Ecto neural progenitor cell (in vitro differentiated cells): Measurements from ENCODE around the gene MYZAP.

Experiments used
- DNase-seq: peaks from one replicate; pipeline ENCODE4 v3.0.0-alpha.2; 2018; ENCODE audit warnings: low spot score

MYZAP gene

DNA sequence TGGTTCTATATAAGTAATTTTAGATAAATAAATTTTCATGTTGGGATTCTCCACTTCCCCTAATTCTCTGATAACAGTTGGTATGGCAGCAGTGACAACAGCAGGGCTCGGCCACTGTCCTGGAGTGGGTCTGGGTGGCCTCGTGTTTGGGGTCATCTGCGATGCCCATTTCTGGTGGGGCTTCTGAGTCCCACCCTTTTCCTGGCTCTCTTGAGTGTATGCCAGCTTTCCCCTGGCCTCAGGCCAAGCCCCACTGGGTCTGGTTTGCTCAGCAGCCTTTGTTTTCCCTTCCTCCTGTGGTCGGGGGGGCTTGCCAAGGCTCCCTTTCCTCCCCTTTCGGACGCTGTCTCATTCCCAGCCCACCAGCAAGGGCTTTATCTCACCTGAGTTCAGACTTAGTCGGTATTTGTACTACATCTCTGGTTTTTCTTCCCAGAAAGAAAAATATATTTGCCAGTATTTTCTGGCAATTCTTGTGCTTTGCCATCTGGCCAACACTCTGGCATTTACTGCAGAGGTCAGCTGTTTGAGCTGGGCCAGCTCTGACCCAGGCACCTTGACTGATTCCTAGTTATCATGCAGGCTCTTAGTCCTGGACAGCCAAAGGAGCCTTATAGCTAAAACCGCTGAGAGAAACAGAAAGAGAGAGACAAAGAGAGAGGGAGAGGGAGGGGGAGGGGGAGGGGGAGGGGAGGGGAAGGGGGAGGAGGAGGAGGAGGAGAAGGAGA lies 35.2 kb downstream of the MYZAP start:
- no peak for DNase-seq

DNA sequence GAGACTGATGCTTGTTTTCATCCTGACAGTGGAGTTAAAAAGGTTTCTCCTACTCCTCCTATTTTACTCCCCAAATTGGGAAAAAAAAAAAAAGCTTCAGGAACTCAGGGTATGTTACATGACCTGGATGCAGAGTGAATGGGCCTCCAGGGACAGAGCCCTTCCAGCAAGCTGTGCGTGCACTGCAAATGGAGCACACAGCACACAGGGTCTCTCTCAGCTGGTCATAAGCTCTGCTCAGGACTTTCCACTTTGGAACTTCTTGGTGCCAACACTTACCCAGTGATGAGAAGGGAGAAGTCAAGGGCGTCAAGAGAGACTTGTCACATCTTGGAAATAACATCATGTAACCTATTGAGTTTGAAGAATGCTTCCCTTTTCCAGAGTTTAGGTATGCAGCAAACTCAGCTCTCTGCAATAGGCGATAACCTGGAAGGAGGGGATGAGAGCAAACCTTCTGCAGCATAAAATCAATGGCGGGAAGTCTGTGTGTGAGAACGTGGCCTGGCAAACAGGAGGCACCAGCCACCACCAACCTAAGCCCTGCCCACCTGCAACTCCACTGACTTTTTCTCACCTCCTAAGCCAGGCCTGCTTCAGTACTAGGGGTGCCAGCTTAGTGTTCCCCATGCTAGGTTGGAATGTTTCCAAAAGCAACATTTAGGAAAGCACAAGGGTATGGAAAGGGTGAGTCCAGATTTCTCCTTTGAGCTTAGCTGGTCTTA lies 39.8 kb downstream of the MYZAP start:
- DNase-seq = no peak

DNA sequence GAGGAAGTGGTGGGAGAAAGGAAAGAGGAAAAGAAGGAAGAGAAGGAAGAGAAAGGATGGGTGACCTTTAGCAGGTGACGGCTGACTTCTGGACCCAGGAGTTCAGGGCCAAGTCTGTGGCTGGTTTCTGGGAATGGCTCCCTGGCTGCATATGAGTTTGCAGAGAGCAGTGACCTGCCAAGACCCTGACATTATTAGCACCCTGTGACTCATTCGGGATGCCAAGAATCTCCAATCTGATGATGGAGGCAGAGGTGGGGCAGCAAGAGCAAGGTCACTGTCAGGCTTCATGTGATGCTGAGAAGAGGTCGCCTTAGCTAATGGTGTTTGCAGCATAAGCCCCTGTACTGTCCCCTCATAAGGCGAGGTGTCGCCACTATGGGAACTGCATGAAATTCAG lies 42.6 kb downstream of the MYZAP start:
- no peak for DNase-seq

DNA sequence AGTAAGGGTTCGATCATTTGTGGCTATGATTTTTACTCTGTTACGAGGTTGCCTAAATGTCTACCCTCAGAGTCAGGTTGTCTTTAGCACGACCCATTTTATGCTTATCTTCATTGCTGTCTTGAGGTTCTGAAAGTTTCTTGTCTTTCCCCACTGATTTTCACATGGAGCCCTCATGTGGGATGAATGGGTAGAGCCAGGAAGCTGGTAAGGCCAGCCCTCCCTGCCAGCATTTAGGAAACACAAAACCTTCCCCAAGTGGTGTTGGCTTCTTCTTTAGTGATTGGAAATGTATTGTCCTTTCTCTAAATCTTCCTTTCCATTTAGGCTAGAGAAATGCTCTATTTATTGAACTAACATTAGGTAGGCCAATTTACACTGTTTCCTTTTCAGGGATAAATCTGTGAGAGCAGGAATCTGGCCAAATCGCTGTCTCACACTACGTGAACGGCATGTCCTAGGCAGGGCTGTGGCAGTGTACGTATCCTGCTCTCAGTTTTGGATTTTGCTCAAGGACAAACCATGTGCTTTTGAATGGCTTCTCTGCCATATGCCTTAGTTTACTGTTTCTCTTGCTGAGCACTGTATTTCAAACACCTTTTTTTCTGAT lies 43.7 kb downstream of the MYZAP start:
- no peak for DNase-seq

DNA sequence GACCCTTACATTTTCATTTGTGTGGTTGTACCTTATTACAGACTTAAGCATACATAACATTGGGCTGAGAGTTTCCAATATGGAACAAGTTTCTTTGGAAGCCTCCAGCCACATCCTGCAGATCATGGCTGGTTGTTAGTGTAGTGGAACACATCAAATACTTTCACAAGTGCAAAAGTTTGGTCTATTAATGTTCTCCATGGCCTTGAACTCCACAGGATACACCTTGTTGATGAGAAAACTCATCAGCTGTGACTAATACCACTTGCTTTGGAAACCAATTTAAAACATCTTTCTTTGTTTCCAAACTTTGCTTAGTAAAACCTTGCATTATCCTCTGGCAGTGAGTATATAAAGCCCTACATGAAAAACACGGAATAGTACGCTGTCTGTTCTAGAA lies 46.1 kb downstream of the MYZAP start:
- DNase-seq = no peak

DNA sequence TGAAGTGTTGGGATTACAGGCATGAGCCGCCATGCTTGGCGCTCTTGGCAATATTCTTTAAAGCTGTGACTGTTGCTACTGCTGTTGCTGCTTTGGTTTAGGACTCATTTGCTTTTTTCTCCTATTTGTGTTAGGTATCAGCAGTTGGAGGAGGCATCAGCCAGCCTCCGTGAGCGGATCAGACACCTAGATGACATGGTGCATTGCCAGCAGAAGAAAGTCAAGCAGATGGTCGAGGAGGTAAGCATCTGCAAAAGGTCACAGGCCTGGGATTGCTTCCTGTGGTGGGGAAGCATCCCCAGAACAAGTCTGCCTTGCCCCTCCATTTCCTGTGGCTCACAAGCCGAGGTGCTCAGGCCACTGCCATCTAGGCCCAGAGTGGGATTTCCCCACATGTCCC lies 47.6 kb downstream of the MYZAP start:
- DNase-seq = no peak

DNA sequence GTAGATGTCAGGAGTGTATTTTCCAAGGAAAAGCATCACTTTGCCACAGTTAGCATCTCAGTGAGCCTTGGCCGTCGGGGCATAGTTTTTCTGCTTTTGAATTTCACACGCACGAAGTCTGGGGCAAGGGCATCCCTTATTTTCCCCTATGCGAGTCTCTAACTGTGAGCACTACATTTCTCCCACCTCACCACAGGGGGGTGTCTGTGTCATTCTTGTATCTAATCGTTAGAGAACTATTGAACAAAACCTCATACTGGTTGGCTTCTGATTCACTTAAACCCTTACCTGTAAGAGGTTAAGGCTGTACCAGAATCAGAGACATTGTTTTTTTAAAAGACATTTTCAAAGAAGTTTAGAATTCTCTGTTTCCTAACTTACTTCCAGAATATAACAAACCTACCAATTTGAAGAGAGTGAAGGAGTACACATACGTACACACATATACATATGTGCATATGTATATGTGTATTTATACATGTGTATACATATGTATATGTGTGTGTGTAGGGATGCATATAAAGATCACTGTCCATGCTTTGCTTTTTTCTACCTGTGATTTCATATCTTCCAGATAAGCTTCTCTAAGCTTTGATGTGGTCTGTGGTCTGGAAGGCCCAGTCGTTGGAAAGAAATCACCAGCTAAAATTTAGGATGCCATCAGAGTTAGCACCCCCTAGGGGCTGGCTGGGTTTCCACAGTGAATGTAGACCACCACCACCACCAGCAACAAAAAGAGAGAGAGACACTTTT lies 49.4 kb downstream of the MYZAP start:
- no peak for DNase-seq

DNA sequence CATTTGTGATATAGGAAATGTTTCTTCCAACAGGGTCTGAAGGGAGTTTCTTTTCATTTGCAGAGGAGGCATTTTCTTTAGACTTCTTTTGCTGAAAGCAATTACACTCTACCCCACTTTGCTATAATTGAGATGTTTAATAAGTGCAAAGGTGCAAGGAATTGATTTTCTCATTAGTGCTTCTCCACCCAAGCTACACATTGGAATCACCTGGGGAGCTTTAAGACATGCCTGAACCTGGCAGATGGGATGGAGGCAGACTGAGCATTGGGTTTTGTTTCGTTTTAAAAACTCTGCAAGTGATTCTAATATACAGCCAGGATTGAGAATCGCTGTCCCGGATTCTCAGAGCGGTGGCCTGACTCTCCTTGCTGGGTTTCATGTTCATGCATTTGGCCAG lies 52.1 kb downstream of the MYZAP start:
- DNase-seq = no peak

DNA sequence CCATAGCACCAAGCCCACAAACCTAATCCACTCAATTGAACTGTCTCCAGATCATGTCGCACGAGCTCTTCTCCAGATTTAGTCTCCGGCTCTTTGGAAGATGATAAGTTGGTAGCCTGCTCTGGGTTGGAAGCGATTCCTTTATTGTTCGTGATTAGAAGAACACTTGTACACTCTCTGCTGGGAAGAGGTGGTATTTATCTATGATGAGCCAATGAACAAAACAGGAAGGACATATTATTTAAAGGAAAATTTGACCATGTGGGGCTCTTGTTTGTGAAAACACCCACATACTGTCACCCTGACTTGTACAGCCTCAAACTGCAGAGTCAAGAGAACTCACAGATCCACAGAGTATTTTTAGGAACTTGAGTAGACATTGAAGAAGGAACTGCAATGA lies 54.4 kb downstream of the MYZAP start:
- DNase-seq = no peak

DNA sequence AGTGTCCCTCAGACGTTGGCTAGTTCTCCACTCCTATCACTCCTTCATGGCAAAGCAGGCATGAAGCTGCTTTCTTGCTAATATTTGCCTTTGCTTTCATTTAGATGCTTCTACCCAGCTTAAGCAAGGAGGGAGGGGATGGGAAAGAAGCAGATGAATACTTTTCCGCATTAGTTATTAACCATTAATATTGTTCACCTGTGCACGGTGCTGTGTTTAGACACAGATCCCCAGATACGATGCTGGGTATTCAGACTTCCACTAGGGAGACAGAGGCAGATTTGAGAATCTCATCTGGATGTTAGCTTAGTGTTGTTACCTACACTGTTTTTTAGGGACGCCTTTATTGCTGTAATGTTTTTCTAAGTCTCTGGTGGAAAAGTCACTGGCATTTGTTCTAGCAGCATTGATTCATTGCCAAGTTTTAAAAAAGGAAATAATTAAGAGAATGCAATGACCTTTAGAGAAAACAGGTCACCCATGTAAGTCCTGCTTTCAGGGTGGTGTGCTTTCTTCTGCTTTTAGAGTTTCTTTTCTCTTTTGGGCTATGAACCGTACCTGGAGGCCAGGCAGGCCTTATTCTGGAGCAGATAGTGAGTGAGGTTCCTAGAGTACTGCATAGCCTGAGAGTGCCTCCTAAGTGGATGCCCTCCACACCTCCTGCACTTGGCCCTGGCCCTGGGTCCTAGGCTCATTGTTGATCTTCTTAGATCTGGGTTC lies 55.5 kb downstream of the MYZAP start:
- DNase-seq = no peak

DNA sequence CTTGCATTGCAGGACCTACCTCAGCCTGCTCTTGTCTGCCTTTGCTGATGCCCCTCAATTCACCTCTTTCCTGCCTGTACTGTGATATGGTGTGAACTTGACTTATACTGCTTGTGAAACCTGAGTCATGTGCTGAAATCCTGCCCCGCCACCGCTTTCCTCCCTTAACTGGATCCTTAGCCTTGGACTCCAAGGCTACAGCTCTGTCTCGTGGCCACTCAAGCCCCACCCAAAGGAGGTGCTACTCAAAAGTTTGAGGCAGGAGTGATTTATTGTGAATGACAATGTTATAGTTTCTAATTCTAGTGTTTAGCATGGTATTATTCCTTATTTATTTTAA lies 56.1 kb downstream of the MYZAP start:
- no peak for DNase-seq

DNA sequence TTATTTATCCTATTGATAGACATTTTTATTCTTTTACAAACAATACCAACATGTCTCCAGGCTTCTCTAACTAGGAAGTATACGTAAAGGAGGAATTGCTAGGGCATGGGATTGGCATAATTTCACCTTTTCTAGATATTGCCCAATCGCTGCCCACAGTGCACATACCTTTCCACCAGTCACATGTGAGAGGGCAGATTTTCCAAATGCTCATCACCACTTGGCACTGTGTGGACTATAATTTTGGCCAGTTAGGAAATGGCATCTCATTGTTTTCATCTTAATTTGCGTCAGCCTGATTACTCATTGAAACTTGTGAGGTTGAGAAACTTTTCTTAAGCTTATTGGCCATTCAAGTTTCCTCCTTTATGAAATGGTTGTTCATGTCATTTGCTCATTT lies 57.4 kb downstream of the MYZAP start:
- DNase-seq = no peak

DNA sequence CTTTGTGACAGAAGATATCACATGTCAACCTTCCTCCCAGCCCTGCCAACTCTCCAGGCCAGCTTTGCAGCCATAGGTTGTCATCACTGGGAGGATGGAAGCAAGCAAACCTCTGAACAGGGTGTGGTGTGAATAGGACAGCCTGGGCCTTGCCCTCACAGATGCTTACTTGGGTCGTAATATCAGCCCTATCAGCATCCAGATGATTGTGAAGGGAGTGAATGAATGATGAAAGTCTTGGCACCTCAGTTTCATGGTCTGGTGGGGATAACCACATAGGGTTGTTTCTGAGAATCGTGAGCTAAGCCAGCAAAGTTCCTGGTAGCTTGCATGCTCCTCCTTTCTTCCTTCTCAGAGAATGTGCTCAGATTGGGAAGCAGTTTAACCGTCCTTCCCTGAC lies 59.7 kb downstream of the MYZAP start:
- no peak for DNase-seq

DNA sequence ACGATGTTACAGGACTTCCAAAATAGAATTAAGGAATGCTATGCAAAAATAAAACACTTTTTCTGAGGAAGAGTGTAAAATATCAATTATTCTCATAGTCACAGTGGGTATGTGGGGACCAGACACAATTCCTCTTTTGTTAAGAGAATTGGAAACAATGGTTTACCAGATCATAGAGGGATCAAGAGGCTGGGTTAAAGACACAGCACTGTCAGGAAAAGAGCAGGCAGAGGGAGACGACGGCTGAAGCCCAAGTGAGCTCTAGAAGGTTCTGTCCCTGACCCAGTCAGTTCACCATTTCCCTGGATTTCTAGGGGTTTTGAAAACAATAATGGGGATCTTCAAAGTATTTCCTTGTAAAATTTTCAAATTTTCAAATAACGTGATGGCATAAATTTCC lies 60.8 kb downstream of the MYZAP start:
- no peak for DNase-seq

DNA sequence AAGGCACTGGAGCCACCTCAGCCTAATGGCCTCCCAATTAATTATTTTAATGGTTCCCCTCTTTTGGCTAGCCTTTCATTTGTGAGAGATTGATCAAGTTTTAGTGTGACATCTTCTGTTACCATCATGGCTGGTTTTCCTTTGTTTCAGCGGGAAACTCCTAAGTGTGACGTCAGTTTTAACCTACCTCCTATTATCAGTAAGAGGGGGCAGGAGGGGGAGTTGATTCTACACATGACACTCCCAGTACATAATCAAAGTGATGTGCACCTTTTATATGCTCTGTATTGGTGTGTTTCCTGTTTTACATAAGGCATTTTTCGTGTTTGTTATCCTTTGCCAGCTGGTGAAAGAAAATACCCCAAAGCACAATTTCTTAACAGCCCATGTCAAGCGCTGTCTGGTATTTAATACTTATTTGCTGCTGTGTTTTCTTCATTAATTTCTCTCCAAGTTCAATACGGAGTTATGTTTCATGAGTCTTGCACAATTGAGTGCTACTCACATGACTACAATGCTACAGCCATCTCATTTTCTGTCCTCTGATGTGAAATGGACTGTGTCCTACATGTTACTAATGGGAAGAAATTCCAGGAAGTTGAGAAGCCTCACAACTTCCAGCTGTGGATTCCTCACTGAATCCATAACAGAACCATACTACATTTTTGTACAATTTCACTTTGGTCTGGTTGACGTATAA lies 62.6 kb downstream of the MYZAP start:
- no peak for DNase-seq

DNA sequence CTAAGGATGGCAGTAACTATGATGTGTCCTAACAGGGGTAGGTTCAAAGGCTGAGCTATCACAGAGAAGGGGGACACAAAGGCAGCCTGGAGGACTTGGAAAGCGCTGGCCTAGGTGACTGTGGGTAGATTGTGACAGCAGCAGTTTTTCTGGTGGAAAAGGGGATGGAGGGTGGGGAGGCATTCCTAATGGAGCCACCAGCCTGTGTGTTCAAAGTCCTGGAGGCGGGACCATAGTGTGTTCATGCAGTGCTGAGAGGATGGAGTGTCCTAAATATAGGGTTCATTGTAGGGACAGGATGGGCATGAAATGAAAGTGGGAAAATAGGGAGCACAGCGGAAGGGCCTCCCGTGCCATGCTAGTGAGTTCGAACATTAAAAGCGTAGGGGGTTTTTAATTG lies 63.3 kb downstream of the MYZAP start:
- DNase-seq = no peak

DNA sequence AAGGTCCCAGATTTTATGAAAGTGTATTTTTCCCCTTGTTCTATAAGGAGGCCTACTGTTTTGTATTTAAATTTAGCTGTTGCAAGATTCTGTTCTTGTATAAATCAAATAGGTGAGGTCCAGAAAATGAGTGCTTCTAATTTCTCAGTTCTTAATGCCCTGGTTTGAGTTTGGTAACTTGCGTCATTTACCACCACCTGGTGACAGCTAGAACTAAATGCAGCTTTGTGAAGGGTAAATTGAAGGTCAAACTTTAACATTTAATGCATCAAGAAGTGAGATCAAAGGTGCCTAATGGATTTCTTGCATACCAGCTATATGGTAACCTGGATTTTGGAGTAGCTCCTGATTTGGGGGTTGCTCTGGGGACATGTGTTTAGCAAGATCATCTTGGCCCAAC lies 64.1 kb downstream of the MYZAP start:
- DNase-seq = no peak

DNA sequence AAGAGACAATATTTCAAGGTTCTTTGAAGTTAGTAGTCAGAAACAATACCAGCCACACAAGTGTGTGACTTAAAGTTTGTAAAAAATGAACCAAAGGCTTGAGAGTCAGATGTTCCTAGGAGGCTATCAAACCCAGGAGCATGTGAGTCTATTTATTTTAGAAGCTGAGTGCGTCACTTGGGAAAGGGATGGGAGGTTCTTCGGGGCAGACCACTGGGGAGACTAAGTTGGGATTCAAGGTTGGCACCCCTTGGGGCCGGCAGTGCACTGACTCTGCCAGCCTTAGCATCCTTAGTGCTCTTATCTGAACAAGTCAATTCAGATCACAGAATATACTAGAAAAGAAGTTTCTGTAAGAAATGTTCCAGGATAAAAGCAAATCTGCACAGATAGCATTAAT lies 64.7 kb downstream of the MYZAP start:
- DNase-seq = no peak

DNA sequence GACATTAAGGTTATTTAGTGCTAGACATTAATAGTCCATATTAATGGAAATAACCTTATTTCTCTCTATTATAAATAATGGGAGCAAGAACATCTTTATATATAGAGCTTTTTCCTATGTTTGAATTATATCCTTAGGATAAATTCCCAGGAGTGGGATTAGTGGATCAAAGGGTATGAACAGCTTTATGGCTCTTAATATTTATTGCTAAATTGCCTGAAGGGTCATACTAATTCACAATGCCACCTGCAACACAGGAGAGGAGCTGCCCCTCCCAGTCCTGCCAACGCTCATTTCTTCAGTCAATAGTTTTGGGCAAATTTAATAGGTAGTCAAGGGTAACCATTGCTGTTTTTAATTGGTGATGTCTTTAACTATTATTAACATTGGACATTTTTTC lies 65.9 kb downstream of the MYZAP start:
- no peak for DNase-seq

DNA sequence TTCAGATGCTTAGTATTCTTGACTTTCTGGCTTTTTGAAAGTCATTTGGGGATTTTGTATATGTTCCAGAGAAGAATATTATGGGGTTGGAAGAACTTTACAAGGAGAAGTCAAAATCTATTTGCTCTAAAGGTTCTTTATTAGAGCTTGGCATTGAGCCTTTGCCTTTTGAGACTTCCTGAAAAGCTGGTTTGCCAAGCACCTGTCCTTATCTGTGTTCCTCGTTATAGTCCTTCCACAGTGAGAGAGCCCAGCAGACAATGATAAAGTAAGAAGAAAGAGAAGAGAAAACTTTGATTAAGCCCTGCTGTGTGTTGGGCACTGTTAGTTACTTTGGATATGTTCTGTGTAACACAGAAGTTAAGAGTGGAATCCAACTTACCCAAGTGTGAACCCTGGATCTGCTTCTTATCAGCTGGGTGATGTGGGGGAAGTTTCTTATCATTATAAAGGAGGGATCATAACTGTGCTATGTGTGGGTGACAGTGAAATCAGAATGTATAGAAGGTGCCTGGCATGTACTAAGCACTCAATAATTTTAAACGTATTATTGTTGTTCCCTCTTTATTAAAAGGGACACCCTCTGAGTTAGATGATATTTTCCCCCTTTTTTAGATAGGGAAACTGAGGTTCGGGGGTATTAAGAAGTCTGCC lies 70.5 kb downstream of the MYZAP start:
- DNase-seq = no peak

DNA sequence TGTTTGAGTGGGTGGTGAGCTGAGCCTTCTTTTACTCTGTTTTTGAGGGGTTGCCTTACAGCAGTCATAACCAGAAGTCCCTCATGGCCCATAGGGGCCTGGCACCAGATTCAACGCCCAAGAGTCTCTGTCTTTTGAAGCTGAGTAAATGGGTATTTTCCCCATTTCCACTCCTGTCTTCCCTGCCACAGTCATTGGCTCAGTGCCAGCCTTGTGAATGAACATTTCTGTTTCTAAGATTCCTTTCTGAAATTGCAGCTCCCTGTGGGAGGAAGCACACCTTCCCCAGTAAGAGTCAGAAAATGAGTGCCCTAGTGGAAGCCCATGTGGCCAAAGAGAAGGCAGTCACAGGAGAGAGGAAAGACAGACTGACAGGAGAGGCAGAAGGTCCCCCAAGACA lies 71.1 kb downstream of the MYZAP start:
- DNase-seq = no peak
